HG03135 (cell line): ENCODE measurements around the gene MRGPRX2.

Experiments
- ATAC-seq: cut with Tn5 transposase; IDR thresholded peaks from one replicate; pipeline ENCODE4 v1.9.1; 2021; ENCODE audit warnings: mild to moderate bottlenecking, moderate library complexity; ENCODE audit not compliant: unreplicated experiment

Gene MRGPRX2

DNA sequence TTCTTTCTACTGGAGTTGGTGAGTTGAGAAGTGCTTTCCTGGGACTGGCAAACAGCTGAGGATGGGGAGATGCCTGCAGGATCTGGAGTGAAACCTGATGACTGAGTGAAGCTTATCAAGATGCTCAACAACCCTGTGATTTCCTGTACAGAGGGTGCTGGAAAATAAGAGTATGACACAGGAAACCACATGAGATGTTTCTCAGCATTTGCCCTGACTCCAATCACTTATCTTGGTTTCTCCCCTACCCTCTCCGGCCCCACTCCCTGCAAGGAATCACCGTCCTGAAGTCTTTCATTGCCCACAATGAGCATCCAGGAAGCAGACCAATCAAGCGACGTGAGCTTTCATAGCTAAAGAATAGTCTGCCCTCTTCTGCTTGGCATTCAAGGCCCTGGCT is at the start of gene MRGPRX2:
Gene MRGPRX2 (minus strand): TSS at position 89 of the 400 bp plus-strand sequence. CDS start 4,315 bp downstream, outside the sequence.
- ATAC-seq = no peak

DNA sequence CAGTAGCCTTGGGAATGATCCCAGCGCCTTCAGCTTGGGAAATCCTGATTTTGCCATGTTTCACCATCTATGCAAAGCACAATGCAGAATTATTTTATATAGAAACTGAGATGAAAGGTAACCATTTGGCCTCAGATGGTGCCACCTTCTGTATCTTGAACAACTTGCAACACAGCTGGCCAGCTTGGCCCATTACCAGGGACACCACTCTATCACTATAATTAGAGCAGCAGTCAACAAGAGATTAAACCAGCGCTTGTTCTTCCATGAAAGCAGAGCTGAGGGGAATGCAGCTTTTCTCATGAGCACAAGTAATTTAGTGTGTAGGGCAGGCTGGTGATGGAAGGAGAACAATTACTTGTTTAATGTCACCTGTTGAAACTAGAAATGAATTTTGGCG is 49.8 kb upstream of the MRGPRX2 start:
- ATAC-seq = no peak

DNA sequence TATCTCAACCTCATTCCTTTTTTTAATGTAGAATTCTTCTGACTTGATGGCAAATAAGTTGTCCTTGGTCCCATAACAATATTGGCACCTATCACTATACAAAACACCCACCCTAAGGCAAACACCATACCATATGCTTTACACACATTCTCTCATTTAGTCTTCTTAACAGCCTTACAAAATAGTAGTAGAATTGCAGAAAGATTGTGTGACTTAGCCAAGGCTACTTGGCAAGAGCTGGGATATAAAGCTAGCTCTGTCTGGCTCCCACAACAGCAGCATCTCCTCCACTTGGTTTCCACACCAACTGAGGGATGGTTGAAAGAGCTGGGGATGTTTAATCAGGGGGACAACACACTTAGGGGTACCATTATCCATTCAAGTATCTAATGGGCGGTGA is 46.6 kb upstream of the MRGPRX2 start:
- ATAC-seq = no peak

DNA sequence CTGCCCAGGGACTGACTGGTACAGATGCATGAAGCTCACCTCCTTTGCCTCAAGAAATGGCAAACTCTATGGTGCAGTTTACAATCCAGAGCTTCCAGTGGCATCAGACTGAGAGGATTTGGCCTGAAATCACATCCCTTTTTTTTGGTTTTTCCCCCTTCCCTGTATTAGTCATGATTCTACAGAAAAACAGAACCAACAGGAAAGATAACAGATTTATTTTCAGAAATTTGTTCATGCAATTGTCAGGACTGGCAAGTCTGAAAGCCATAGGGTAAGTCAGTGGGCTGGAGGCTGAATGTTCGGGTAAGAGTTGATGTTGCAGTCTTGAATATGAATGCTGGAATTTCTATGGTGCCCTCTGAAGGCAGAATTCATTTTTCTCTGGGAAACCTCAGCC is 44.5 kb upstream of the MRGPRX2 start:
- no peak for ATAC-seq

DNA sequence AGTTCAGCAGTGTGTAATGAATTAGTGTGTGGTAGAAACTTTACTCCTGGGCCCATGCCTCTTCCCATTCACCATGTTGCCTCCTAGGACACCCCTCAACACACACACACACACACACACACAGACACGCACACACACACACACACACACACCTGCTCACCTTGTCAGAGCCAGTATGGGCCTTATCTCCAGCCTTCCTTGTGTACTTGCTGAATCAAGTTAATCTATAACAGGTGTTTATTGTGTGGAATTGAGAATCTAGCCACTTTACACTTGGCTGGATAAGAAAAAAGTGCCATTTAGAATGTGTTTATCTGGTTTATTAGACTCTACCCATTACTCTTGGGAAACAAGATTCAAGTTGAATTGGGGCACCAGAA is 42.0 kb upstream of the MRGPRX2 start:
- ATAC-seq = no peak

DNA sequence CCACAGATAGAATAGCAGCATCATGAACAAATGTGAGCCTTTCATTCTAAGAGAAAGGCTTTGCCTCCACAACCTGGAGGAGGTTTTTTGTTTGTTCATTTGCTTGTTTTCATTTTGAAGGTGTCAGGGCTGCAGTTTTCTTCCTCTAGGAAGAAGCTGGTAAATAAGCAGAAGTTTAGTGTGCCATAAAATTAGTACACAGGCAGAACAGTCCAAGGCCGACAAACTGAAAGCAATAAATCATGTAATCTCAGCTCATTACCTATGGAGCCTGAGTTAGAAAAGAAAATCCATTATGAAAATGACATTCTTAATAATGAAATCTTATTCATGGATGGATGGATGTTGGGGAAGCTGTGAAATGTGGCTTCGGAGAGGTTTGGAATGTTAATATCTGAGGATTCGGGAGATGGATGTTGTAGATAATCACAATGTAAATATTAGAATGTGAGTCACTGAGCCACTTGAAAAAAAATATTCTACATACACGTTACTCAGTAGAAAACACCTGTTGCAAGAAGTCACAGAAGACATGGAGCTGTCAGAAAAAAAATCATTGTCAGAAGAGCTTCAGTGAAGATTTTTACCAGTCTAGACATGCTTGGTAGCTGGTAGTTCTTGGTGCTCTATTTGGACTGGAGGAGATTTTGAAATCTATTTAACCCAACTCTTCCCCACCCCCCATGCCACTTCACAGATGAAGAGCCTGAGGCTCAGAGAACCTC is 41.4 kb upstream of the MRGPRX2 start:
- ATAC-seq = no peak

DNA sequence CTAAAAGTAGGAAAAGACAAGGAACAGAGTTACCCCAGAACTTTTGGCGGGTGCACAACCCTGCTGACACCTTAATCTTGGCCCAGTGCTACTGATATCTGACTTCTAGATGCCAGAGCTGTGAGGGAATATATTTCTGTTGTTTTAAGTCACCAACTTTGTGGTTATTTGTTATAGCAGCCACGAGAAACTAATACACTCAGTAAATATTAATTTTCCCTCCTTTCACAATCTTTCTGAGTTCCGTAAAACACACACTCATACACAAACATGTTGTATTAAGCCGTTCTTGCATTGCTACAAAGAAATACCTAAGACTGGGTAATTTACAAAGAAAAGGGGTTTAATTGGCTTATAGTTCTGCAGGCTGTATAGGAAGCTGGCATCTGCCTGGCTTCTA is 40.4 kb upstream of the MRGPRX2 start:
- ATAC-seq = no peak

DNA sequence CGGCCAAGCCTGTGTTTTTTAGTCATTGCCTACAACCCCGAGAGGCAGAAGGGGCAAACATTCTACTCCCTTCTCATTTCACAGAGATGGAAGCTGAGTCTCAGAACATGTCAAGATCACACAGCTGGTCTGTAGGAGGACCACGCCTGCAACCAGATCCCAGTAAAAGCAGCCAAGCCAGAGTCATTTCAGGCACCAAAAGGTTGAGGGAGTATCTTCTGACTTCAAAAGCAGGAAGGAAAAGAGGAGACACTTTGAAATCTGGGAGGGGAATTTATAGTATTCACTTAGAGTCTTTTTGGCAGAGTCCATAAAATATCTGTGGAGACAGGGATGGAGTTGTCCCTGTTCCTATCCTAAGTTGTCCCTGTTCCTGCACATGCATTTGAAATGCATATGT is 38.6 kb upstream of the MRGPRX2 start:
- ATAC-seq = no peak

DNA sequence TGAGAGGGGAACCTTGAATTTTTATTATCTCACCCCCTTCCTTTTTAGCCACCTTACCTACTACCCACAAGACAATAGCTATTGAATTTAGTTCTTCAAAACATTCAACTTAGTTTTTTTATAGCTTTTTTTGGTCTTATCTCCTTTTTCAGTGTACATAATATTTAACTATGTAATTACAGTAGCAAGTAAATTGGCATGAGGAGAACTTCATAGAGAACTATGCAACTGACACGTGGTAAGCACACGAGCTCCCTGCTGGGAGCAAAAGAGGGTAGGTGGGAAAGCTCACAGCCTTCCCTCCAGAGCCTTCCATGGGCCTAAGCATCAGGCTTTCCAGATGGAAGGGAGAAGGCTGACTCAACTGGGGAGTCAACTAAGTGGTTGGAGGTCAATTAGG is 34.3 kb upstream of the MRGPRX2 start:
- no peak for ATAC-seq

DNA sequence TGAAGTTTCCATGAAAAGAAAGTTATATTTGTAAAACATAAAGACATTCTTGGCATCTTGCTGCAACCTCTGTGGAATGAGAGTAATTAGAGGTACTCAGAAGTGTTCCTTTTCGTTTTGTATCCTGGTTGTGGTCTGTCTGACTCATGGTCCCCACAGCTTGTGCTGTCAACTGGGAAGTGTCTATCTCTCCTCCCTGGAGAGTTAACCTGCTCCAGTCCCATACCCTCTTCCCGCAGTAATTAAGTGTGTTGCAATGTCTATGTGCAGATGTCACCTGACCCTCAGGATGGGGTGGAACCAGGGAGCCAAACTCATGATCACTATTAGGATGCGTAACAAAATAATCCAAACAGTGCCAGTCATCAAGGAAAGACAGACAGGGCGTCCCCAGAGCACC is 33.5 kb upstream of the MRGPRX2 start:
- ATAC-seq = no peak

DNA sequence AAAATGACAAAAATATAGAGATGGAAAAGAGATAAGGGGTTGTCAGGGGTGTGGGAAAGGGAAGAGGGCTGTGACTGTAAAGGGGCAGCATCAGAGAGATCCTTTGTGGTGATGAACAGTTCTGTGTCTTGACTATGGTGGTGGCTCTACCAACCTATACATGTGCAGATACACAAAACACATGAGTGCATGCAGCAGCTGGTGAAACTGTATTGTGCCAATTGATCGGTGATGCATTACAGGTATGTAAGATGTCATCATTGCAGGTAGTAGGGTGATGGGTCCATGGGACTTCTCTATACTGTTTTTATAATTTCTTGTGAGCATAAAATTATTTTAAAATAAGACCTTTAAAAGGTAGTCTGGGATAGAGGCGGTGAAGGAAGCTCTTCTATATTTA is 32.3 kb upstream of the MRGPRX2 start:
- ATAC-seq = no peak

DNA sequence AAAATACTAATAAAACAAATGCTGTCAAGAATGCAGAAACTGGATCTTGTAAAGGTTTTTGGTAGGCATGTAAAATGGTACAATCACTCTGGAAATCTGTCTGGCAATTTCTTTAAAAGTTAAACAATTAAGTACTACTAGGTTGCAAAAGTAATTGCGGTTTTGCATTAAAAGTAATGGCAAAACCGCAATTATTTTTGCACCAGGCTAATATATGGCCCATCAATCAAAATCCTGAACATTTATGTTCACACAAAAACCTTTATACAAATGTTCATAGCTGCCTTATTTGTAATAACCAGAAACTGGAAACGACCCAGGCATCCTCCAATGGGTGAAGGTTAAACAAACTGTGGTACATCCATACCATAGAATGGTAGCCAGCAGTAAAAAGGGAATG is 31.8 kb upstream of the MRGPRX2 start:
- ATAC-seq = no peak

DNA sequence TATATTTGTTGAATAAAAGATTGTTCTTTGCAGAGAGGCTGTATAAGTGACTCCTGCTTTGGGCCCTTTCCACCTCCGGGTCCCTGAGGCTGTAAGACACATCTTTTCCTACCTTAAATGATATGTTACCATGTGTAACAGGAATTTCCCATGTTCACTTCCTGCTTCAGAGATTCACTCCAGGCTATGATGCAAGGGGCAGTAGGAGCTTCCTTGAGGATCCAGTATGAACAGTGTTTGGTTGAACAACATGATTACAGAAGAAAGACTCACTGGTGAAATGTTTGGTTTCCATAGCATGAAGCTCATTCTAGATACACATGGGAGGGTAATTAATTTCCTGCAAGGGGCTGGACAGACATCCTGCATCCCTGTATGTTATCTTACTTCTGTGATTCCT is 30.8 kb upstream of the MRGPRX2 start:
- ATAC-seq = no peak

DNA sequence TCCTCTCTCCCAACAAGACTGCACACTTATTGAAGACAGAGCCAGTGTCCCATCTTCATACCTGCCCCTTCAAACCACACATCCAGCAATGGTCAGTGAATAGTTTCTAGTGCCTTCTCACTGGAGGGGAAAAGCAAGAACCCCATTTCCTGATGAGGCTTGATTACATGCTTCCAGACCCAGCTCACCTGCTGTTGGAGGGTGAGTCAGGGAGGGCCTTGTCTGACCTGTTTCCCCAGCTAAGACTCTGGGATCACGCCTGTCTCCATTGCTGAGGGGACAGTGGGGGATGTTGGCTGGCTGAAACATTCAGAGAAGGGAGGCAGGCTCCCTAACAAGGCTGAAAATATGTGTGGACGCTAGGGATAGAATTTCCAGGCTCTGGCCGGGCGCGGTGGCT is 28.9 kb upstream of the MRGPRX2 start:
- no peak for ATAC-seq

DNA sequence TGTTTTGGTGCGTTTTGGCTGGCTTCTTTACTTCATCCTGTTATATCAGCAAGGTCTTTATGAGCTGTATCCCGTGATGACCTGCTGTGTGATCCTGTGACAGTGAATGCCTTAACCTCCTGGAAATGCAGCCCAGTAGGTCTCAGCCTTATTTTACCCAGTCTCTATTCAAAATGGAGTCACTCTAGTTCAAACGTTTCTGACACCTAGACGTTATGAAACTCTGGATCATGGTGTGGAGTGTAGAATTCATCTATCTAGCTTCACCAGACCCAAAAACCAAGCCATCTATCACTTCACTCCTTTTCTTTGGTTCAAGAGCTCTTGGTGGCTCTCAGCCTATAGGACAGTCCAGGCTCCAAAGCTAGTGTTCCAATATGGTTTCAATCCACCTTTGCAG is 28.3 kb upstream of the MRGPRX2 start:
- ATAC-seq = no peak

DNA sequence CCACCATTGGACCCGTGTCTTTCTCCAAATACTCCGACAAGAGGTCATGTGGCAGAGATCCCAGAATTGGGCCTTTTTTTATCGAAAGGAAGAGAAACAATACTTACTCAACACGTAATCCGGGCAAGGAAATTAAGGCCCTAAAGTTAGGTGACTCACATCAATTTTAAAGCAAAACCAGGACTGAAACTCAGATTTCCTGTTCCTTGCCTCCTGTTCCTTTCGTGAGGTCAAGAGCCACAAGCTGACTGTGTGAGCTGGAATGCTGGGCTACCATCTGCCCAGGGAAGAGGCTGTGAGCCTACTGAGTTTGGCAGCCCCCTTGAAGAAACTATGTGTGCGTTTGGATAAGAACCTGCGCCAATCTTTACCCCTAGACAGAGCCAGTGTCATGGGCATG is 27.1 kb upstream of the MRGPRX2 start:
- ATAC-seq = no peak

DNA sequence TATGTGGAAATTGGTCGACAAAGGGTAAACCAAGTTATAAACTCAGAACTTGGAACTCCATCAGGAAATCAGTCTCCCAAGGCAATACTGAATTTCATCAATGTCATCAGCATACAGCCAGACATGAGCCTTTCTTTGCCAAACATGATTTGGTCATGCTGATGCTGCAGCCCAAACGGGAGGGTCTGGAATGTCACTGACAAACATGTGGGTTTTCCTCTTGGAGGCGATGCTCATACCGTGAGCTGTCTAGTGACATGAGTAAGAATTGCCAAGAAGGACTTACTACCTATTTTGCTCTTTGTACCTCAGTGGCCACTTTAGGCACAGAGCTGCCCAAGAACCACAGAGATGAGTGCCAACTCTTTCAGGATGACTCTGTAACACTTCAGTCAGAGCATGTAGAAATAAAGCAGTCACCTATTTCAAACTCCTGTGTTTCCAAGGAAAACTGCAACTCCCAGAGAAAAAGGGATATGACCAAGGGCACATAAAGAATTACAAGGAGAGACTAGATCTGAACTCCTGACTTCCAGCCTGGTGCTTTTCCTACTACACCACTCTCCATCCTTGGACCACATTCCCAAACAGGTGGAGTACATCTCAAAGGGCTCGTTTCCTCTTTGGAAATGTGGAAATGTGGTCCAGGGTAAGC is 24.3 kb upstream of the MRGPRX2 start:
- ATAC-seq = no peak

DNA sequence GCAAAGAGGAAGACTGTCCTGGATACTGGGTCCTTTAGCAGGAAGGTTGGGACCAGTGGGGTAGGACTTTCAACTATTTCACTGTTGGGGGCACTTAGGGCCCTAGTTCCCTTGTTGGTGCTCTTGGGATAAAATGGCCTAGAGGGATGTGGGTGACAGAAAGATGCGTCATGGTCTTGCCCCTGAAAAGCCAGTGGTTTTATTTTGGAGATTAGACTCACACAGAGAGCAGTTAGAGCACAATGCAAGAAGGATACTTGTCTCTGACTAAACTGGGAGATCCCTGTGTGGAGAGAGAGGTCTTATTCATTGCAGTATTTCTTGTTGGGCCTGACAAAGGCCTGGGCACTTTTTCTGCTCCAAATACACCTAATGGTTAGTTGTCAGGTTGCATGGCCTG is 22.6 kb upstream of the MRGPRX2 start:
- ATAC-seq = no peak

DNA sequence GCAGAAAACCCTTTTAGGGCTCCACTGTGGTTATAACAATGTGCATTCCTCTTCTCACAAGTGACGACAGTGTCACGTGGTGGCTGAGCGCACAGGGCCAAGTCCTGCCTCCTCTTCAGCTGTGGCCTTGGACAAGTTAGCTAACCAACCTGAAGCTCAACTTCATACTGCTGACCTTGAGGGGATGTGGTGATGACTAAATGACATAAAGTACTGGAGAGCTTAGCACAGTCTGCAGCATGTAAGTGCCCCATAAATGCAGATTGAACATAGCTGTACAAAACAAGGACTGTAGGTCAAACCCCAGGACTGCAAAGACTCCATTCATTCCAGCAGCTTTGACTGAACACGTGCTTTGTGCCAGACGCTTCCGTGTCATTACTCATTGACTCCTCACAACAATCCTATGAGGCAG is 20.1 kb upstream of the MRGPRX2 start:
- ATAC-seq = no peak

DNA sequence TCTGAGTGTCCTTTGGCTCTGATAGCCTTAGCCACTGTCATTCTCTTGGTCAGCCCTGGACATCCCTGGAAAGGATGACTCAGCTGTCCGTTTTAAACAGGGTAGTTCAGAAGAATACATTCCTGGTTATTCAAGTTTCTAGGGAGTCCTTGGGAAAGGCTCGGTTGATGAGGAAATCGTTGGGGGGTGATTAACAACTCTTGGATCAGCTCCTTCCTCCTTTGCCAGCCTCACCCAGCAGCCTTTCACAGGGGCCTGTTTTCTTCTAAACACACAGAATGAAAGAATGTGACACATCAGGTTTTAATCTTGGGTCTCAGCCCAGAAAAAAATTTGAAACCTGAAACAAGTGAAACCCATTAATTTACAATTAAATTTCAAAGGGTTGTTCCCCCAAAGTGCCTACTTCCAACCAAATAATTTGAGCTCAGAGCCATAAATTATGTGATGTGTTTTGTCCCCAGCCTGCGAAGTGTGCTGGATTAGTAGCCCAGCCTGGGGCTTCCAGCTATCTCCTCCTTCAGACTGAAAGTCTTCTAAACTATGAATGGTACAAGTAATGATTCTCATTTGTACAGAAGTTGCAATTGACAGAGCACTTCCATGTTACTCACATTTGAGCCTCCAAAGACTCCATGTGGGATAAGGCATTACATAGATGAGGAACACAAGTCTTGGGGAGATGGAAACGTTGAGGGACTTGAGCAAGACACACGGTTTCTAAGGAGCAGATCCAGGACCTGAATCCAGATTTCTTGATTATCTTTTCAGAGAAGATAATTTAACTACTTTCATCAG is 19.3 kb upstream of the MRGPRX2 start:
- ATAC-seq = no peak

DNA sequence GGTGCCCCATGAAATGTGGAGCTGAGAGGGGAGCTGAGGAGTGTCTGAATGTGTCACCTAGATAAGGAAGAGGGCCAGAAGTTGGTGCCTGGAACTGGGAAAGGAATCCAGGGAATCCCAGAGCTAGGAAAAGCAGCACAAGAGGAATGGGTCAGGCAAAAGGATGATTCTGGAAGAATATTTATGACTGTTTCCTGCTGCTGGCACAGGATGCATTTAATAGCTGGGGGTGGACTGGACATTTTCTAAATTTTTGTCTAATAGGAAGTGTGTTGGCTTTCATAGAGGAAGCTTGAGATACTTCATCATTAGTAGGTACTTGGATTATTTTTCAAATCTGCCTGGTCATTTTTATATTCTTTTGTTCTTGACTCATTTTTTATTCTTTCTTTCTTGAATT is 17.4 kb upstream of the MRGPRX2 start:
- no peak for ATAC-seq
